ENCODE data around the gene DNAJC30.
"Not testable (repeated sequence)": the region's sequence is repeated elsewhere in the genome, so short reads cannot be mapped to it uniquely, and the experiment has no call there.

The DNAJC30 gene

GRCh38 chr7:73660594-73660993 is 22.7 kb downstream of the DNAJC30 start:
- H3K9me3 ChIP-seq (ENCODE audit: insufficient read depth, low read depth, low read length); H3K27me3 ChIP-seq (ENCODE audit: insufficient read depth, low read length); H3K4me1 ChIP-seq (ENCODE audit: insufficient read depth, low read length); H3K27ac ChIP-seq (ENCODE audit: low read length); H3K9ac ChIP-seq (ENCODE audit: low read depth, low read length); H3K4me3 ChIP-seq (ENCODE audit: low read length); H3K36me3 ChIP-seq (ENCODE audit: insufficient read depth, low read depth, low read length): not testable (repeated sequence)

DNA sequence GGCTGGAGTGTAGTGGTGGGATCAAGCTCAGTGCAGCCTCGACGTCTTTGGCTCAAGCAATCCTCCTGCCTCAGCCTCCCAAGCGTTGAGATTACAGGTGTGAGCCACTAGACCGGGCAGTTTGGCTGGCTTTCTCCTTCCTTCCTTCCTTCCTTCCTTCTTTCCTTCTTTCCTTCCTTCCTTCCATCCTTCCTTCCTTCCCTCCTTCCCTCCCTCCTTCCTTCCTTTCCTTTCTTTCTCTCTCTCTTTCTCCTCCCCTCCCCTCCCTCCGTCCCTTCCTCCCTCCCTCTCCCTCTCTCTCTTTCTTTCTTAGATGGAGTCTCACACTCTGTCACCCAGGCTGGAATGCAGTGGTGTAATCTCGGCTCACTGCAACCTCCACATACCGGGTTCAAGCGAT is 23.3 kb downstream of the DNAJC30 start:
- no peaks in the 10 kb centered on the region for H3K9me3 ChIP-seq (ENCODE audit: insufficient read depth, low read depth, low read length)
- no peak overlapping the region for H3K9ac ChIP-seq (ENCODE audit: low read depth, low read length)
- no peak overlapping the region for H3K4me3 ChIP-seq (ENCODE audit: low read length)
- H3K36me3 ChIP-seq (ENCODE audit: insufficient read depth, low read depth, low read length) = no peaks in the 10 kb centered on the region
- no peaks in the 10 kb centered on the region for H3K27me3 ChIP-seq (ENCODE audit: insufficient read depth, low read length)
- H3K27ac ChIP-seq (ENCODE audit: low read length) = no peak overlapping the region
- H3K4me1 ChIP-seq (ENCODE audit: insufficient read depth, low read length) = no peaks in the 10 kb centered on the region

DNA sequence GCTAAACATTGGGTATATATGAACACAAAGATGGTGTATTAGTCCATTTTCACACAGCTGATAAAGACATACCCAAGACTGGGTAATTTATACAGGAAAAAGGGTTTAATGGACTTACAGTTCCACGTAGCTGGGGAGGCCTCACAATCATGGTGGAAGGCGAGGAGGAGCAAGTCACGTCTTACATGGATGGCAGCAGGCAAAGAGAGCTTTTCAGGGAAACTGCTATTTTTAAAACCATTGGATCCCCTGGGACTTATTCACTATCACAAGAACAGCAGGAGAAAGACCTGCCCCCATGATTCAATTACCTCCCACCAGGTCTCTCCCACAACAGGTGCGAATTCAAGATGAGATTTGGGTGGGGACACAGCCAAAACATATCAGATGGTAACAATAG is 27.9 kb downstream of the DNAJC30 start:
- peaks cover 13% of the 10 kb centered on the region; the same call in 1 of the 2 replicates for H3K27me3 ChIP-seq (ENCODE audit: insufficient read depth, low read length)

DNA sequence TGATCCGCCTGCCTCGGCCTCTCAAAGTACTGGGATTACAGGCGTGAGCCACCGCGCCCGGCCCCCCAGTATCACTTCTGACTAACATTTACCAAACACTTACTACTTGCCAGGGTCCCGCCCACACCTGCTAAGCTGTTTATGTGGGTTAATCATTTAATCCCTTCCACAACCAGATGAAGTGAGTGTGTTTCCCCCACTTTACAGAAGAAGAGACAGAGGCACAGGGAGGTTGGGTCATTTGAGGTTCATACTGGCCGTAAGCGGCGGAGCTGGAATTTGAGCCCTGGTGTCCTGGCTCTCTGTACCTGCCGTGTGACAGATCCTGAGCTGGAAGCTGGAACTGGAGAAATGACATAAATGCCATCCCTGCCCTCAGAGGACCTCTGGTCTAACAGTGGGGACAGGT is 30.7 kb downstream of the DNAJC30 start:
- Histone ChIP-seq H3K9ac (ENCODE audit: low read depth, low read length) (no peak overlapping the region), H3K27me3 (ENCODE audit: insufficient read depth, low read length) (peaks cover 39% of the 10 kb centered on the region), H3K36me3 (ENCODE audit: insufficient read depth, low read depth, low read length) (no peaks in the 10 kb centered on the region), H3K27ac (ENCODE audit: low read length) (no peak overlapping the region), H3K4me3 (ENCODE audit: low read length) (no peak overlapping the region), H3K9me3 (ENCODE audit: insufficient read depth, low read depth, low read length) (no peaks in the 10 kb centered on the region), H3K4me1 (ENCODE audit: insufficient read depth, low read length) (no peaks in the 10 kb centered on the region)

More for the DNA sequence above, 27.9 kb downstream of the DNAJC30 start:
- H3K27ac ChIP-seq (ENCODE audit: low read length); H3K9ac ChIP-seq (ENCODE audit: low read depth, low read length); H3K36me3 ChIP-seq (ENCODE audit: insufficient read depth, low read depth, low read length); H3K4me1 ChIP-seq (ENCODE audit: insufficient read depth, low read length); H3K4me3 ChIP-seq (ENCODE audit: low read length); H3K9me3 ChIP-seq (ENCODE audit: insufficient read depth, low read depth, low read length): not testable (repeated sequence)

GRCh38 chr7:73650524-73650923 is 32.7 kb downstream of the DNAJC30 start:
- Histone ChIP-seq H3K4me1 (ENCODE audit: insufficient read depth, low read length) (peaks cover 4% of the 10 kb centered on the region; the same call in 1 of the 2 replicates), H3K36me3 (ENCODE audit: insufficient read depth, low read depth, low read length) (no peaks in the 10 kb centered on the region), H3K9me3 (ENCODE audit: insufficient read depth, low read depth, low read length) (no peaks in the 10 kb centered on the region), H3K27ac (ENCODE audit: low read length) (no peak overlapping the region), H3K4me3 (ENCODE audit: low read length) (no peak overlapping the region), H3K27me3 (ENCODE audit: insufficient read depth, low read length) (peaks cover 59% of the 10 kb centered on the region), H3K9ac (ENCODE audit: low read depth, low read length) (no peak overlapping the region)

- Histone ChIP-seq H3K4me1 (ENCODE audit: insufficient read depth, low read length) (peaks cover 4% of the 10 kb centered on the region; the same call in 1 of the 2 replicates), H3K9ac (ENCODE audit: low read depth, low read length) (no peak overlapping the region), H3K9me3 (ENCODE audit: insufficient read depth, low read depth, low read length) (no peaks in the 10 kb centered on the region), H3K27ac (ENCODE audit: low read length) (no peak overlapping the region), H3K4me3 (ENCODE audit: low read length) (no peak overlapping the region), H3K27me3 (ENCODE audit: insufficient read depth, low read length) (peaks cover 64% of the 10 kb centered on the region), H3K36me3 (ENCODE audit: insufficient read depth, low read depth, low read length) (no peaks in the 10 kb centered on the region)
Measured at GRCh38 chr7:73649576-73649975, 33.7 kb downstream of the DNAJC30 start.

DNA sequence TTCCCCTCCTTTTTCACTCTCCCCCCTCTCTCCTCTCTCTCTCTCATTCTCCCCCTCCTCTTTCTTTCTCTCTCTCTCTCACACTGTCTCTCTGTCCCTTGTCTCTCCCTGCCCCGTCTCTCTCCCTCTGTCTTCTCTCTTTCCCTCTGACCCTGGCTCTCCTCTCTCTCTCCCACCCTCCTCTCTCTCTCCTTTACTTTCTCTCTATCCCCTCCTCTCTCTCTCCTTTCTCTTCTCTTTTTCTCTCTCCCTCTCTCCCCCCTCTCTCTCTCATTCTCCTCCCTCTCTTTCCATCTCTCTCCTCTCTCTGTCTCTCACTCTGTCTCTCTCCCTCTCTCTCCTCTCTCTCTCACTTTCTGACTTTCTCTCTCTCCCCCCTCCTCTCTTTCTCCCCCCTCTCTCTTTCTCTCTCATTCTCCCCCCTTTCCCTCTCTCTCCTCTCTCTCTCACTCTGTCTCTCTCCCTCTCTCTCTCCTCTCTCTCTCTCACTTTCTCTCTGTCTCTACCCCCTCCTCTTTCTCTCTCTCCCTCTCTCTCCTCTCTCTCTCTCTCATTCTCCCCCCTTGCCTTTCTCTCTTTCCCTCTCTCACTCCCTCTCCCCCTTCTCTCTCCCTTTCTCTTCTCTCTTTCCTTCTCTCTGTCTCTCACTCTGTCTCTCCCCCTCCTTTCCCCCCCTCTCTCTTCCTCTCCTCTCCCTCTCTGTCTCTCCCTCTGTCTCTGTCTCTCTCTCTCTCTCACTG is 34.5 kb downstream of the DNAJC30 start:
- H3K4me1 ChIP-seq (ENCODE audit: insufficient read depth, low read length) = peaks cover 4% of the 10 kb centered on the region; the same call in 1 of the 2 replicates
- no peaks in the 10 kb centered on the region for H3K9me3 ChIP-seq (ENCODE audit: insufficient read depth, low read depth, low read length)
- H3K36me3 ChIP-seq (ENCODE audit: insufficient read depth, low read depth, low read length) = no peaks in the 10 kb centered on the region
- no peak overlapping the region for H3K27ac ChIP-seq (ENCODE audit: low read length)
- no peak overlapping the region for H3K9ac ChIP-seq (ENCODE audit: low read depth, low read length)
- peak overlapping the region; percentile 68; the same call in 1 of the 2 replicates for H3K4me3 ChIP-seq (ENCODE audit: low read length)
- peaks cover 66% of the 10 kb centered on the region for H3K27me3 ChIP-seq (ENCODE audit: insufficient read depth, low read length)

DNA sequence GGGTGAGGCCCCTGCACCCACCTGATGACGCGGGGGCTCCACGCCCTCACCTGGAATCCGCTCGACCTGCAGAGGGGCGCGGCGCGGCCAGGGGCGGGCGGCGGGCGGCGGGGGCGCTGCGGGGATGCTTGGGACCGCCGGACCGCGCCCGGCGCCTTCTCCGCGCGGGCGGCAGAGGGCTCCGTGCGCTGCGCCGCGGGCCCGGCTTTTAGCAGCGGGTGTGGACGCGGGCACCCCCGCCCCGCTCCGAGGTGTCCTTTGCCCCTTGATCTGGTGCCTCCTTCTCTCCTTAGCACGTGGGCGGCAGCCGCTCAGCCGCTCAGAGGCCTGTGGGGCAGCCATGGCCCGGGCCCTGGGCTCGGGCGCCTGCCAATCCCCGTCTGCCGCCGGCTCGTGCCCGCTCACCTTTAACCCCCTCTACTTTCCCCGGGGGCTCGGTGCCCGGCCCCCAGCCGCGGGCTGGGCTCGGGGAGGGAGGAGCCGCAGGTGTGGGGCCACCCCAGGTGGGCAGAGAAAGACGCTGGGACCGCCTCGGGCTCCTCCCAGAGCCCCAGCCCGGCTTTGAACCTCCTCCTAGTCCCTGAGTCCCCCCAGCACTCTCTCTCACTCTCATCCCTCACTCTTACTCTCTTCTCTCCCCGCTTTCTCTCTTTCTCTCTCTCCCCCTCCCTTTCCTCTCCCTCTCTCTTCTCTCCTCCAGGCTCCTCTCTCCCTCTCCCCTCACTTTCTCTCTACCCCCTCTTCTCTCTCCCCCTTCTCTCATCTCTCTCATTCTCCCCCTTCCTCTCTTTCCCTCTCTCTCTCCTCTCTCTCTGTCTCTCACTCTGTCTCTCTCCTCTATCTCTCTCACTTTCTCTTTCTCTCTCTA is 35.3 kb downstream of the DNAJC30 start:
- H3K9ac ChIP-seq (ENCODE audit: low read depth, low read length) = peak overlapping the region; percentile 63; the same call in 1 of the 2 replicates
- peaks cover 66% of the 10 kb centered on the region for H3K27me3 ChIP-seq (ENCODE audit: insufficient read depth, low read length)
- H3K27ac ChIP-seq (ENCODE audit: low read length) = no peak overlapping the region

DNA sequence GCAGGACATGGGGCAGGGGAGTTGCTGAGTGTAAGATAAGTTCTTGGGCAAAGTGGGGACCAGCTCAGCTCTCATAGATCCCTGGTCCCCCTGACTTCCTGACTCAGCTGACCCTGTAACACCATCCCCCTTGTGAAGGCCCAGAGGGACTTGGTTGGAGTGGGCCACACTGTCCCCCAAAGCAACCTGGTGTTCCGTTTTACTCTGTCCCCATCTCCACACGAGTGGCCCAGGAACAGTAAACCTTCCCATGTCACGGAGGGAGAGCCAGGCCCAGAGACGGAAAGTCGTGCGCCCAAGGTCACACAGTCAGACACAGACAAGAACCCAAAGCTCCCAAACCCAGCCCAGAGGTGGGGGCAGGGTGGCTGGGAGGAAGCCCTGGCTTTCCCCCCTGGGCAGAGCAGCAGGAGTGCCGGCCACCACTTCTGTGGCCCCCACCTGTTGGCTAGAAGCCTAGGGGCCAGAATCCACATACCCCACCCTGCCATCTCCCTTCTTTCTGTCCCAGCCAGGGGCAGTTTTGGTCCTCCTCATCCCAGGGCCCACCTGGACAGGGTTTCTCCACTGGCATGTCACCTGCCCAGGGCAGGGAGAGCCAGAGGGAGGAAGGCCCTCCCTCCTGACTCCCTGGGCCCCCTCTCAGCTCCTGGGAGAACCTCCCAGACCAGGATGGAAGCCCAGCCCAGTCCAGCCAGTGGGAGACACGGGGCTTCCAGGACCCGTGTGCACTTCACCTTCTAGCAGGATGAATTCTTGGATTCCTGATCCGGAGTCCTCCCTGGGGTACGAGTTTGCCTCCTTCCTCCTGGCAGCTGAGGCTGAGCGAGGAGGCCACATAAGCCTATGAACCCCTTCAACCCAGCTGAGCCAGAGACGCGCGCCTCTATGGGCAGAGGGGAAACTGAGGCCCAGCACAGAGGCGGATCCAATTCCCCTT is 36.2 kb downstream of the DNAJC30 start:
- H3K27me3 ChIP-seq (ENCODE audit: insufficient read depth, low read length) = peaks cover 66% of the 10 kb centered on the region
- peak overlapping the region; percentile 57; the same call in 1 of the 2 replicates for H3K4me3 ChIP-seq (ENCODE audit: low read length)
- no peak overlapping the region; the same call in 1 of the 2 replicates for H3K9ac ChIP-seq (ENCODE audit: low read depth, low read length)

More for the DNA sequence above, 35.3 kb downstream of the DNAJC30 start:
- Histone ChIP-seq H3K9me3 (ENCODE audit: insufficient read depth, low read depth, low read length) (no peaks in the 10 kb centered on the region), H3K4me3 (ENCODE audit: low read length) (peak overlapping the region; percentile 68), H3K4me1 (ENCODE audit: insufficient read depth, low read length) (peaks cover 4% of the 10 kb centered on the region; the same call in 1 of the 2 replicates), H3K36me3 (ENCODE audit: insufficient read depth, low read depth, low read length) (no peaks in the 10 kb centered on the region)

DNA sequence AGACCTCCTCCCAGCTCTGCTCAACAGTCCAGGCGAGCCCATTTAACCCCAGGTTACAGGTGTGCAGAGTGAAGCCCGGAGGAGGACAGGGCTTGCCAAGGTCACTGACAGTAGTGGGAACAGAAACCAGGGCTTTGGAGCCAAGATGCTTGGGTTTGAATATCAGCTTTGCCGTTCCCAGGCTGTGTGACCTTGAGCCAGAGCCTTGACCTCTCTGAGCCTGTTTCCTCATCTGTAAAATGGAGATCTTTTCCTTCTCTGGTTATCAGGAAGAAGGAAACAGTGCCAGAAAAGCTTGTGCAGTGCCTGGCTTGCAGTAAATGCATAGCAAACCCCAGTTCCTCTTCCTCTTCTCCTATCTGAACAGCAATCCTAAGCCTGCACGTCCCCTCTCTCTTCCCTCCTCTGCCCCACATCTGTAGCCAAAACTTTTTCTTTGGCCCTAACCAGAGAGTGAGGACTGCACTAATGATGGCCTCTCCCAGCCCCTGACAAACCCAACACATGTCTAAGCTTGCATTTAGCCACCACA is 37.5 kb downstream of the DNAJC30 start:
- Histone ChIP-seq H3K36me3 (ENCODE audit: insufficient read depth, low read depth, low read length) (no peaks in the 10 kb centered on the region), H3K27me3 (ENCODE audit: insufficient read depth, low read length) (peaks cover 57% of the 10 kb centered on the region), H3K4me3 (ENCODE audit: low read length) (no peak overlapping the region), H3K9ac (ENCODE audit: low read depth, low read length) (no peak overlapping the region), H3K9me3 (ENCODE audit: insufficient read depth, low read depth, low read length) (no peaks in the 10 kb centered on the region), H3K4me1 (ENCODE audit: insufficient read depth, low read length) (peaks cover 4% of the 10 kb centered on the region; the same call in 1 of the 2 replicates), H3K27ac (ENCODE audit: low read length) (no peak overlapping the region)

More for the DNA sequence above, 36.2 kb downstream of the DNAJC30 start:
- H3K27ac ChIP-seq (ENCODE audit: low read length) = no peak overlapping the region
- peaks cover 4% of the 10 kb centered on the region; the same call in 1 of the 2 replicates for H3K4me1 ChIP-seq (ENCODE audit: insufficient read depth, low read length)
- H3K9me3 ChIP-seq (ENCODE audit: insufficient read depth, low read depth, low read length) = no peaks in the 10 kb centered on the region
- H3K36me3 ChIP-seq (ENCODE audit: insufficient read depth, low read depth, low read length) = no peaks in the 10 kb centered on the region

Data from iPS-20b (cell line).